HuH-7.5 (cell line): Measurements from ENCODE around the gene CACNA1D.

Source experiments
- DNase-seq: peaks from one replicate; pipeline ENCODE4 v3.0.0; 2011; ENCODE audit warnings: low spot score

Gene CACNA1D

GRCh38 chr3:53750253-53751210, 256.1 kb downstream of the CACNA1D start:
- DNase-seq, result no peak

- no peak for DNase-seq
These were observed 259.2 kb downstream of the CACNA1D start for GRCh38 chr3:53753518-53754183.

GRCh38 chr3:53754325-53754724, 259.9 kb downstream of the CACNA1D start:
- no peak for DNase-seq

GRCh38 chr3:53758846-53759245, 264.4 kb downstream of the CACNA1D start:
- no peak for DNase-seq

GRCh38 chr3:53763353-53763752, 268.9 kb downstream of the CACNA1D start:
- DNase-seq, result no peak

GRCh38 chr3:53764026-53764775, 269.8 kb downstream of the CACNA1D start:
- DNase-seq, result no peak

GRCh38 chr3:53765753-53766152, 271.3 kb downstream of the CACNA1D start:
- DNase-seq, result no peak

- DNase-seq, result no peak
These were observed 272.3 kb downstream of the CACNA1D start for GRCh38 chr3:53766706-53767105.

- no peak for DNase-seq
These were observed 274.4 kb downstream of the CACNA1D start for GRCh38 chr3:53768478-53769459.

GRCh38 chr3:53772562-53772961, 278.2 kb downstream of the CACNA1D start:
- no peak for DNase-seq

GRCh38 chr3:53773021-53773436, 278.6 kb downstream of the CACNA1D start:
- DNase-seq, result no peak

- DNase-seq, result no peak
These were observed 279.4 kb downstream of the CACNA1D start for GRCh38 chr3:53773611-53774368.

GRCh38 chr3:53774414-53774813, 280.0 kb downstream of the CACNA1D start:
- no peak for DNase-seq

GRCh38 chr3:53775018-53775417, 280.6 kb downstream of the CACNA1D start:
- no peak for DNase-seq

GRCh38 chr3:53775834-53776251, 281.4 kb downstream of the CACNA1D start:
- no peak for DNase-seq

GRCh38 chr3:53776494-53777101, 282.2 kb downstream of the CACNA1D start:
- no peak for DNase-seq

GRCh38 chr3:53777468-53777867, 283.1 kb downstream of the CACNA1D start:
- DNase-seq, result no peak

GRCh38 chr3:53778153-53778552, 283.7 kb downstream of the CACNA1D start:
- no peak for DNase-seq

GRCh38 chr3:53780171-53780570, 285.8 kb downstream of the CACNA1D start:
- no peak for DNase-seq

GRCh38 chr3:53780806-53781205, 286.4 kb downstream of the CACNA1D start:
- no peak for DNase-seq
